ENCODE data around the gene C2orf78.

The C2orf78 gene

GRCh38 chr2:73859721-73860586, 76.0 kb downstream of the C2orf78 start:
- peaks cover 70% of the 10 kb centered on the region for H3K36me3 ChIP-seq (ENCODE audit: insufficient read depth, low read length)

GRCh38 chr2:73862987-73863386, 79.0 kb downstream of the C2orf78 start:
- peaks cover 51% of the 10 kb centered on the region for H3K36me3 ChIP-seq (ENCODE audit: insufficient read depth, low read length)

More at GRCh38 chr2:73859721-73860586, 76.0 kb downstream of the C2orf78 start:
- Histone ChIP-seq H3K4me2 (ENCODE audit: low read depth, low read length, poor library complexity, severe bottlenecking) (no peak overlapping the region), H3K9me3 (ENCODE audit: insufficient read depth, low read depth, low read length) (no peaks in the 10 kb centered on the region), H3K79me2 (ENCODE audit: insufficient read depth, low read length) (no peaks in the 10 kb centered on the region), H2AFZ (ENCODE audit: low read length) (no peak overlapping the region), H3K4me3 (ENCODE audit: low read length, poor library complexity, severe bottlenecking) (no peak overlapping the region), H3K9me2 (replicated peaks; ENCODE audit: low read depth, low read length) (no peaks in the 10 kb centered on the region), H3K4me1 (ENCODE audit: insufficient read depth, low read length, poor library complexity, severe bottlenecking) (no peaks in the 10 kb centered on the region), H3F3A (ENCODE audit: low read depth) (no peaks in the 10 kb centered on the region), H3K27me3 (ENCODE audit: insufficient read depth, low read length, poor library complexity, severe bottlenecking) (no peaks in the 10 kb centered on the region), H4K20me1 (ENCODE audit: insufficient read depth, low read length, poor library complexity, severe bottlenecking) (no peaks in the 10 kb centered on the region), H3K9ac (ENCODE audit: low read depth, low read length, poor library complexity, severe bottlenecking) (no peak overlapping the region)
- TF ChIP-seq EZH2phosphoT487 (IDR thresholded peaks at IDR 0.05; ENCODE audit: borderline replicate concordance) (no peak), CTCF (conservative IDR thresholded peaks at IDR 0.05; ENCODE audit: low read length) (no peak)

More at GRCh38 chr2:73862987-73863386, 79.0 kb downstream of the C2orf78 start:
- Histone ChIP-seq H3K9me2 (replicated peaks; ENCODE audit: low read depth, low read length) (no peaks in the 10 kb centered on the region), H3K9me3 (ENCODE audit: insufficient read depth, low read depth, low read length) (no peaks in the 10 kb centered on the region), H3K79me2 (ENCODE audit: insufficient read depth, low read length) (no peaks in the 10 kb centered on the region), H3K27me3 (ENCODE audit: insufficient read depth, low read length, poor library complexity, severe bottlenecking) (no peaks in the 10 kb centered on the region), H4K20me1 (ENCODE audit: insufficient read depth, low read length, poor library complexity, severe bottlenecking) (no peaks in the 10 kb centered on the region), H2AFZ (ENCODE audit: low read length) (no peak overlapping the region), H3F3A (ENCODE audit: low read depth) (no peaks in the 10 kb centered on the region), H3K4me1 (ENCODE audit: insufficient read depth, low read length, poor library complexity, severe bottlenecking) (no peaks in the 10 kb centered on the region), H3K4me2 (ENCODE audit: low read depth, low read length, poor library complexity, severe bottlenecking) (no peak overlapping the region), H3K9ac (ENCODE audit: low read depth, low read length, poor library complexity, severe bottlenecking) (no peak overlapping the region), H3K4me3 (ENCODE audit: low read length, poor library complexity, severe bottlenecking) (no peak overlapping the region)
- TF ChIP-seq CTCF (conservative IDR thresholded peaks at IDR 0.05; ENCODE audit: low read length), result no peak
- TF ChIP-seq EZH2phosphoT487 (IDR thresholded peaks at IDR 0.05; ENCODE audit: borderline replicate concordance), result no peak

Measured in Loucy (cell line).